Astrocyte of the spinal cord (primary cell): ENCODE data around the gene FAM234A.

ENCODE experiments used
- DNase-seq: peaks from one replicate; pipeline ENCODE4 v3.0.0; 2011; ENCODE audit warnings: low read depth, low spot score
- H3K4me3 ChIP-seq: 2 replicates; pipeline ENCODE4 v1.5.1; 2011; ENCODE audit warnings: low read depth, mild to moderate bottlenecking, low read length, moderate library complexity
- in situ Hi-C: cut with HindIII; loops from 2 replicates; pipeline ENCODE4 v1.10.0; 2017; ENCODE audit warnings: low sequenced_read_pairs
- TF ChIP-seq, protein P1 (sequence below): IDR thresholded peaks from 2 replicates; pipeline ENCODE4 v1.5.1; 2012; ENCODE audit warnings: low read depth, mild to moderate bottlenecking, low read length, inconsistent platforms

FAM234A gene

DNA sequence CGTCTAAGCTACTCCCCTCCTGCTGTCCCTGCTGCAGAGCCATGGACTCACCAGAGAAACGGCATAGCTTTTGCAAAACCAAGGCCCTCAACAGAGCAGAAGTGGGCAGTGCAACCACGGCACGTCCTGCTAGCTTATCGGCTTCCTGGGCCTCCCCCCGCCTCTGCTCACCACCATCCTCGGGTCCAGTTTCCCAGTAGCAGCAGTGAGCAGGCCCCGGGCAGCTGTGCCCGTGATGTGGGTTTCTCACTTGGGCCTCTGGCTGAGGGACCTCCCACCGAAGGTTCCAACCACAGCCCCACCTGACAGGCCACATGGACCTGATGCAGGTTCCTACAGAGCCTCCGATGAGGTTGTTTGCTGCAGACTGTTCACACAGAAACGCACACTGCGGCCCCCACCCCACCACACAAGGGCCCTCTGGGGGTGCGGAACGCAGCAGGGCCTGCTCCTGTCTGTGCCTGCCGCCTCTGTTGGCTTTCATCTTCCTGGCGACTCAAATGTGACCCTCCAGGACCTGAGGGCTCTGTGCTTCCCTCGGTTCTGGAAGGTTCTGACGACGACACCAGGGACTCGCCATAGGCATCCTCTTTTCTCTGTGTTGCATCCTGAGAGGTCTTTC lies 73.2 kb downstream of the FAM234A start:
- H3K4me3 ChIP-seq: no peak overlapping the region
- no peak for DNase-seq
- TF ChIP-seq, protein P1, sequence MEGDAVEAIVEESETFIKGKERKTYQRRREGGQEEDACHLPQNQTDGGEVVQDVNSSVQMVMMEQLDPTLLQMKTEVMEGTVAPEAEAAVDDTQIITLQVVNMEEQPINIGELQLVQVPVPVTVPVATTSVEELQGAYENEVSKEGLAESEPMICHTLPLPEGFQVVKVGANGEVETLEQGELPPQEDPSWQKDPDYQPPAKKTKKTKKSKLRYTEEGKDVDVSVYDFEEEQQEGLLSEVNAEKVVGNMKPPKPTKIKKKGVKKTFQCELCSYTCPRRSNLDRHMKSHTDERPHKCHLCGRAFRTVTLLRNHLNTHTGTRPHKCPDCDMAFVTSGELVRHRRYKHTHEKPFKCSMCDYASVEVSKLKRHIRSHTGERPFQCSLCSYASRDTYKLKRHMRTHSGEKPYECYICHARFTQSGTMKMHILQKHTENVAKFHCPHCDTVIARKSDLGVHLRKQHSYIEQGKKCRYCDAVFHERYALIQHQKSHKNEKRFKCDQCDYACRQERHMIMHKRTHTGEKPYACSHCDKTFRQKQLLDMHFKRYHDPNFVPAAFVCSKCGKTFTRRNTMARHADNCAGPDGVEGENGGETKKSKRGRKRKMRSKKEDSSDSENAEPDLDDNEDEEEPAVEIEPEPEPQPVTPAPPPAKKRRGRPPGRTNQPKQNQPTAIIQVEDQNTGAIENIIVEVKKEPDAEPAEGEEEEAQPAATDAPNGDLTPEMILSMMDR: no peak
- in situ Hi-C loops: no loop called here

DNA sequence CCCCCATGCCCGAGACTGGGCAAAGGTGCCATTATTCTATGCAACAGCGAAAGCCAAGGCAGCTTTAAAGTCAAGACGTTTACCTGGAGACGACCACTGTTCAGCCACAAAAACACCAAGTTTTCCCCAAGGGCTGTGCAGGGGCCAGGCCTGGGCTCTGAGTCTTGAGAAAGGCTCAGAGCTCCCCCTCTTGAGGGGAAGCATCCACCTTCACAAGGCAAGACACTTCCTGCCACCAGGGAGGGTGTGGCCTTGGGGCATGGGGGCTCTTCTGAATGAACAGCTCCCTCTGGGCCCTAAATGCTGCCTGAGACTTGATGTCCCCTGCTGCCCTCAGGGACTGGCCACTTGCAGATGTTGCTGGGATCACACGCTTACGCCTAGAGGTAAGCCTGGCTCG lies 74.9 kb downstream of the FAM234A start:
- in situ Hi-C loops: no loop called here

DNA sequence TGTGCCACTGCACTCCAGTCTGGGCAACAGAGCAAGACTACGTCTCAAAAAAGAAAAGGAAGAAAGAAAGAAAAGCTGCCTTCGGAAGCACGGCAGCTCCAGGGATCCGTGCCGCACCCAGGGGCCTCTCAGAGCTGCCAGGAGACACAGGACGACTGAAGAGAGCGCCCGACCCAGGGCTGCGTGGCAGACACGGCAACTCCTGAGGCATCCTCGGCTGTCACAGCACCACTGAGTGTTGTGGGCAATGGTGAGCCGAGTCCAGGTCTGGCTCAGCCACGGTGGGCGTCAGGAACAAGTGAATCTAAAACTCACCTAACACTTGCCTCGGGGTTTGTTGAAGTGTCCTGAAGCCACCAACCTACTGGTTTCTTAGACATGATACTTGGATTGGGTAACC lies 77.1 kb downstream of the FAM234A start:
- in situ Hi-C loops: no loop called here
- no peak overlapping the region for H3K4me3 ChIP-seq
- no peak for DNase-seq
- TF ChIP-seq, protein P1: no peak

More for the DNA sequence above, 74.9 kb downstream of the FAM234A start:
- H3K4me3 ChIP-seq: no peak overlapping the region
- DNase-seq: no peak
- TF ChIP-seq, protein P1: no peak

DNA sequence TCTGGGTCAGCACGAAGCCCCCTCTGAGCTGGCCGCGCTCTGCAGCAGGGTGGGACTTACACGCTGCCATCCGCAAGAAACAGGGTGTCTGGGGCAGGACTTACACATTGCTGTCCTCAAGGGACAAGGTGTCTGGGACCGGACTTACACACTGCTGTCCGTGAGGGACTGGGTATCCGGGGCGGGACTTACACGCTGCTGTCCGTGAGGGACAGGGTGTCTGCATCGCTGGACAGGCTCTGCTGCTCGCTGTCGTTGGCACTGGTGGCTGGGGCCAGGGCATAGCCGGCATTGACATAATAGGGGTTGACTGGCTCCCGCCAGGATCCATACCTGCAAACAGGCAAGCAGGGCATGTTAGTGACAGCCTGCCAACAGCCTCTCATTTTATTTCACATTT lies 79.7 kb downstream of the FAM234A start:
- H3K4me3 ChIP-seq: no peak overlapping the region
- TF ChIP-seq, protein P1: no peak
- no peak for DNase-seq
- in situ Hi-C loops: no loop called here

DNA sequence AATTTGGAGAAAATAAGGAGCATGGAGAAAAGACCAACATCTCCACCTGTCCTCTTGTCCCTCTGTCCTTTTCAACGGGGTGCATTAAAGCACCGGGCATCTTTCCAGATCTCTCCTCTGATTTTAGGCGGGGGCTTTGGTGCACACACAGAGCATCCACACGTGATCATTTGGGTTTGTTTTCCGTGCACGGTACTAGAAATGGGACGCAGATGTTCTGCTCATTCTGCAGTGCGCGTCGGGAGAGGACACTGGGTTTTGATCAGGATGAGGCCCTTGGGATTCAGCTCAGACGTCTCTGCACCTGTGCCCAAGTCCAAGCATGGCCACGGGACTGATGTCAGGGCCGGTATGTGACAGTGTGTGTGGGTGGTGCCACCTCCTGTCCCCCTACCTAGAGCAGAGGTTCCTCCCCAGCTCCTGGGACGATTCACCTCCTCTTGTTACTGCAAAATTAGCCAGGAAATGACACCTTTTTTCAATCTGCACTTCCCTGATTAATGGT lies 80.2 kb downstream of the FAM234A start:
- in situ Hi-C loops: no loop called here
- no peak overlapping the region for H3K4me3 ChIP-seq
- TF ChIP-seq, protein P1: no peak
- DNase-seq: no peak
